B cell (primary cell): ENCODE results near the gene CFAP73. TPM values are rescaled to one million over a fixed set of nuclear protein-coding genes. Genes with fewer than 3 reads are reported as not detected.

Experiments used
- ATAC-seq: fragments of 200-7000 bp; cut with Tn5 transposase; one replicate; pipeline ENCODE4 v1.10.0; 2021; ENCODE audit warnings: low read depth, mild to moderate bottlenecking, moderate number of reproducible peaks, moderate library complexity
- CTCF ChIA-PET: fragments of 350-600 bp; sonication (Branson Sonifier 250); formaldehyde crosslinking; loops from one replicate; lab custom pipeline; 2021; ENCODE audit warnings: antibody characterized with exemption, inconsistent platforms; lab: Charles Lee
- POLR2A ChIA-PET: fragments of 350-600 bp; sonication (Branson Sonifier 250); formaldehyde crosslinking; loops from one replicate; lab custom pipeline; 2021; ENCODE audit warnings: antibody characterized with exemption; lab: Charles Lee
- DNase-seq: peaks from one replicate; pipeline ENCODE4 v3.0.0; 2013
- H2AFZ ChIP-seq: 2 replicates; pipeline ENCODE4 v1.6.1; 2012; ENCODE audit warnings: mild to moderate bottlenecking, low read depth, low read length; ENCODE audit not compliant: insufficient read depth, poor library complexity, severe bottlenecking
- H3K27ac ChIP-seq, 2 donors: 1 replicate in 1 of 2; 2 replicates in 1 of 2; pipeline ENCODE4 v1.5.1; 2012 to 2013; ENCODE audit warnings: low read length in 2 of 2, mild to moderate bottlenecking in 2 of 2, moderate library complexity in 1 of 2
- H3K27me3 ChIP-seq, 4 experiments: fragments of 200-600 bp in 1 of 4; sonication (generic) in 1 of 4; replicated peaks in 1 of 4; 1 replicate in 2 of 4; 2 replicates in 2 of 4; pipeline versions ENCODE4 v1.6.1 to v1.7.0; 2013 to 2016; ENCODE audit warnings: low read length in 3 of 4, mild to moderate bottlenecking in 2 of 4, mixed read lengths in 1 of 4, moderate library complexity in 1 of 4; ENCODE audit not compliant: insufficient read depth in 4 of 4, control insufficient read depth in 3 of 4; ENCODE audit errors: control extremely low read depth in 1 of 4
- H3K36me3 ChIP-seq, 2 experiments: replicated peaks in 1 of 2; 1 replicate in 1 of 2; 2 replicates in 1 of 2; pipeline versions ENCODE4 v1.6.1 to v1.7.1; 2013; ENCODE audit warnings: low read length in 1 of 2; ENCODE audit not compliant: insufficient read depth in 2 of 2, control insufficient read depth in 1 of 2; ENCODE audit errors: control extremely low read depth in 1 of 2, extremely low read depth in 1 of 2
- H3K4me1 ChIP-seq, 2 donors: fragments of 200-600 bp in 1 of 2; sonication (generic) in 1 of 2; 1 replicate in 1 of 2; 2 replicates in 1 of 2; pipeline versions ENCODE4 v1.5.1 to v1.6.1; 2013 to 2017; ENCODE audit warnings: low read length in 2 of 2; ENCODE audit not compliant: control insufficient read depth in 2 of 2, insufficient read depth in 2 of 2
- H3K4me2 ChIP-seq: replicated peaks from 2 replicates; pipeline ENCODE3; 2012; ENCODE audit warnings: mild to moderate bottlenecking, low read depth, low read length; ENCODE audit not compliant: poor library complexity, severe bottlenecking
- H3K4me3 ChIP-seq, 5 experiments: fragments of 200-600 bp in 1 of 5; sonication (generic) in 1 of 5; 1 replicate in 3 of 5; 2 replicates in 2 of 5; pipeline versions ENCODE4 v1.5.1 to v1.7.0; 2011 to 2016; ENCODE audit warnings: low read length in 4 of 5, mild to moderate bottlenecking in 4 of 5, low read depth in 2 of 5, control low read depth in 1 of 5, moderate library complexity in 1 of 5; ENCODE audit not compliant: insufficient read depth in 1 of 5; ENCODE audit errors: control extremely low read depth in 1 of 5, extremely low read depth in 1 of 5
- H3K79me2 ChIP-seq: fragments of 200-600 bp; sonication (generic); one replicate; pipeline ENCODE4 v1.6.0; 2016; ENCODE audit warnings: low read length; ENCODE audit not compliant: control insufficient read depth, insufficient read depth
- H3K9ac ChIP-seq: fragments of 200-600 bp; sonication (generic); 2 replicates; pipeline ENCODE4 v1.6.1; 2017; ENCODE audit warnings: mild to moderate bottlenecking, low read length, moderate library complexity
- H3K9me3 ChIP-seq, 3 donors: one replicate each; pipeline versions ENCODE4 v1.6.1 to v1.7.1; 2013; ENCODE audit warnings: low read length in 2 of 3; ENCODE audit not compliant: control insufficient read depth in 2 of 3, insufficient read depth in 1 of 3; ENCODE audit errors: control extremely low read depth in 1 of 3
- H4K20me1 ChIP-seq: 2 replicates; pipeline ENCODE4 v1.6.0; 2012; ENCODE audit warnings: mild to moderate bottlenecking, low read length; ENCODE audit not compliant: insufficient read depth, control insufficient read depth, poor library complexity, severe bottlenecking
- H3K27ac Mint-ChIP-seq: one replicate; pipeline ENCODE4 v1.8.0; 2021; ENCODE audit warnings: mixed read lengths
- H3K27me3 Mint-ChIP-seq: one replicate; pipeline ENCODE4 v1.8.0; 2021; ENCODE audit warnings: mixed read lengths
- H3K4me1 Mint-ChIP-seq: one replicate; pipeline ENCODE4 v1.8.0; 2021; ENCODE audit warnings: mixed read lengths
- H3K4me3 Mint-ChIP-seq: one replicate; pipeline ENCODE4 v1.8.0; 2021; ENCODE audit warnings: mixed read lengths
- H3K9me3 Mint-ChIP-seq: one replicate; pipeline ENCODE4 v1.8.0; 2022; ENCODE audit warnings: mixed read lengths; ENCODE audit not compliant: insufficient read depth
- CTCF ChIP-seq: fragments of 200-600 bp; IDR thresholded peaks from one replicate; pipeline ENCODE4 v1.8.0; 2022; ENCODE audit warnings: antibody characterized with exemption, mild to moderate bottlenecking
- EZH2 ChIP-seq: IDR thresholded peaks from 2 replicates; pipeline ENCODE4 v1.6.1; 2012; ENCODE audit warnings: borderline replicate concordance, low read depth, mild to moderate bottlenecking, moderate library complexity, low read length; ENCODE audit not compliant: insufficient read depth, poor library complexity, severe bottlenecking
- WGBS: methylation state at CpG from one replicate; pipeline ENCODE4 v1.1.5; 2013; ENCODE audit warnings: missing lambda C conversion rate; ENCODE audit not compliant: insufficient coverage; 5-methylcytosine and 5-hydroxymethylcytosine counted together
- intact Hi-C: fragments of 100-400 bp; cut with micrococcal nuclease; formaldehyde crosslinking; loops from one replicate; pipeline ENCODE4 v1.10.0; 2022
- polyA plus RNA-seq: library from polyadenylated mRNA; depleted of rRNA; stranded (reverse); fragments of >200 nt; gene quantifications from 2 replicates; pipeline ENCODE4 v1.2.3, GENCODE V29; 2012
- total RNA-seq, 2 donors: library from RNA; stranded (reverse); fragments of 120-200 nt in 1 of 2; gene quantifications; 1 replicate in 1 of 2; 2 replicates in 1 of 2; pipeline versions ENCODE4 v1.2.3 to v1.2.4, GENCODE V29; 2013 to 2022

The CFAP73 gene
- total and polyA plus RNA-seq, 2 donors (not counting 1 experiment from before 2014, with no cell fraction given), result 0.13 to 5.1 TPM

GRCh38 chr12:113102811-113103210 is 46.7 kb upstream of the CFAP73 start:
- intact Hi-C loops, result no loop called here
- Histone ChIP-seq H3K79me2 (no peaks in the 10 kb centered on the region), H2AFZ (no peak overlapping the region), H3K4me3 (no peak overlapping the region), H4K20me1 (no peaks in the 10 kb centered on the region), H3K4me1 (peaks cover 16 to 25% of the 10 kb centered on the region in 2 donors), H3K9ac (no peak overlapping the region), H3K4me2 (no peak overlapping the region), H3K36me3 (no peaks in the 10 kb centered on the region), H3K9me3 (peaks cover 0 to 4% (median 0%) of the 10 kb centered on the region in 3 donors), H3K27ac (no peak overlapping the region), H3K27me3 (peaks cover 0 to 3% (median 0%) of the 10 kb centered on the region in 4 experiments)
- CTCF ChIA-PET, result interaction anchor here (0.6 to 14.5 kb wide), 6 partner anchors 52 to 202 kb away, joined by 3 to 359 read pairs (median 6); partner anchors contain the start of gene DTX1
- 96% methylated on average over 4 of the region's 5 CpGs for whole genome bisulfite sequencing
- ATAC-seq (no peak), DNase-seq (no peak)
- H3K27me3 Mint-ChIP-seq, result no peaks in the 10 kb centered on the region
- POLR2A ChIA-PET, result no interaction called here
- no peak overlapping the region for H3K4me3 Mint-ChIP-seq
- no peaks in the 10 kb centered on the region for H3K9me3 Mint-ChIP-seq
- H3K4me1 Mint-ChIP-seq, result peaks cover 26% of the 10 kb centered on the region
- TF ChIP-seq CTCF (no peak), EZH2 (no peak)
- H3K27ac Mint-ChIP-seq, result peak overlapping the region; percentile 0

GRCh38 chr12:113103756-113104450 is 45.6 kb upstream of the CFAP73 start:
- H4K20me1 ChIP-seq, result no peaks in the 10 kb centered on the region

More at GRCh38 chr12:113103756-113104450, 45.6 kb upstream of the CFAP73 start:
- ATAC-seq, result peak; percentile 75
- peak overlapping the region; percentile 92 for H3K4me2 ChIP-seq
- Mint-ChIP-seq H3K27ac (no peak overlapping the region), H3K27me3 (no peaks in the 10 kb centered on the region), H3K4me3 (peak overlapping the region; percentile 80), H3K4me1 (peaks cover 18% of the 10 kb centered on the region), H3K9me3 (no peaks in the 10 kb centered on the region)
- intact Hi-C loops, result no loop called here
- TF ChIP-seq CTCF (no peak), EZH2 (no peak)
- no peaks in the 10 kb centered on the region for H3K79me2 ChIP-seq
- peaks cover 0 to 4% (median 0%) of the 10 kb centered on the region in 3 donors for H3K9me3 ChIP-seq
- CTCF ChIA-PET, result interaction anchor here (0.5 to 2.0 kb wide), 5 partner anchors 51 to 1247 kb away, joined by 3 to 8 read pairs (median 4); no protein-coding TSS in a partner anchor
- no peak overlapping the region for H3K27ac ChIP-seq
- H3K4me3 ChIP-seq, result peak overlapping the region in 4 of 5 experiments; percentile 32 to 48 (median 40)
- WGBS, result 4% methylated on average over 39 of the region's 43 CpGs
- H3K27me3 ChIP-seq, result peaks cover 0 to 3% (median 0%) of the 10 kb centered on the region in 4 experiments
- peak; percentile 72 for DNase-seq
- peak overlapping the region; percentile 58 for H3K9ac ChIP-seq
- H3K4me1 ChIP-seq, result peaks cover 11 to 17% of the 10 kb centered on the region in 2 donors
- no peaks in the 10 kb centered on the region for H3K36me3 ChIP-seq
- POLR2A ChIA-PET, result interaction anchor here (0.6 to 0.7 kb wide), 4 partner anchors 59 to 275 kb away, joined by 3 to 4 read pairs (median 4); no protein-coding TSS in a partner anchor
- peak overlapping the region; percentile 81 for H2AFZ ChIP-seq
